ENCODE data around the gene ZSWIM4. TPM values are rescaled to one million over a fixed set of nuclear protein-coding genes. Genes with fewer than 3 reads are reported as not detected.
A peak's percentile ranks its signal among the peaks of the same experiment; 100 is the strongest.
"Not testable (repeated sequence)": the region's sequence is repeated elsewhere in the genome, so short reads cannot be mapped to it uniquely, and the experiment has no call there.

Gene ZSWIM4
- total RNA-seq = 1 to 10 TPM; 6.4 to 6.6 TPM
- 1 to 10 TPM in 1 of 2 donors, under 1 TPM in 1; 0.33 to 1.6 TPM for polyA plus RNA-seq

DNA sequence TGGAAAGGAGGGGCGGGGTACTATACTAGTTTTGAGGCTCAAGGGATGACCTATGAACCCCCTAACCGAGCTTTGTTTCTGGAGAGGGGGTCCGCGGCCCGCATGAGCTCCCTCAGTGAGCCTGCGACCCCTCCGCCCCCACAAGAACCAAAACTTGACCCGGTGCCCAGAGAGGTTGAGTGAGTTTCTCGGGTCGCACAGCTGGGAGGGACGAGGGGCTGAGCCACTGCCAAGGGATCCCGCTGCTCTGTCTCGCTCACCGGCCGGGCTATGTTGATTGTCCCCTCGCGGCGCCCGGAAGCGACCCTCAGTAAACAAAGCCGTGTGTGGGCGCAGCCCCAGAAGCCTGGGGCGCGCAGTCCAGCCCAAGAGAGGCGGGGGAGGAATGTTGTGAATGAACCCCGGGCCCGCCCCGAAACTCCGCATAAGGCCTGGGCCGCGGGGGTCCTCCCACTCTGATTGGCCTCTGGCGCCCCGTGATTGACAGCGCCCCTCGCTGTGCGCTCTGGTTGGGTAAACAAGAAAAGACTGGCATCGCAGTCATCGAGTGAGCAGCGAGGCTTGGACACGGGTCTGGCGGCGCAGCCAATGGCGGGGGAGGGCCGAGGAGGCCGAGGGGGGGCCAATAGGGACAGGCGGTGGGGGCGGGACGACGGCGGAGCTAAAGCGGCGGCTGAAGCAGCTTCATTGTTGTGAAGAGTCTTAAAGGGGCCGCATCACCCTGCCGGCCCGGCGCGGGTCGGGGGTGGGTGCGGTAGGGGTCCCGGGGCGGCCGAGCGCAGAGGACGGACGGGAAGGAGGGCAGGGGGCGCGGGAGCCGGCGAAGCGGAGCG is at the start of gene ZSWIM4:
TSS of gene ZSWIM4 (plus strand) at position 687 of the 833 bp plus-strand sequence. CDS start 206 bp downstream, outside the sequence.
- Mint-ChIP-seq H3K4me1 (peaks cover 21 to 39% (median 31%) of the 10 kb centered on the region in 4 donors), H3K9me3 (peaks cover 0 to 2% (median 0%) of the 10 kb centered on the region in 8 donors), H3K27ac (peak within 1 kb of the TSS; percentile 92 to 98 (median 95)), H3K36me3 (peaks cover 0 to 4% of the 10 kb centered on the region in 2 donors), H3K4me3 (peak within 1 kb of the TSS; percentile 91 to 97 (median 96)), H3K27me3 (no peaks in the 10 kb centered on the region)
- peaks cover 23% of the 10 kb centered on the region for H3K4me1 ChIP-seq (ENCODE audit: insufficient read depth, low read length)
- peak within 1 kb of the TSS; percentile 53 for H3K27ac ChIP-seq (ENCODE audit: low read depth, low read length)
- H3K4me3 ChIP-seq (ENCODE audit: low read length in 2 of 2) = peak within 1 kb of the TSS; percentile 61 to 66
- intact Hi-C loops (cut with micrococcal nuclease) = loop anchor here (1.0 to 2.0 kb wide), 6 partner anchors 8 to 52 kb away; partner anchors contain the start of gene C19orf53
- CTCF ChIA-PET (ENCODE audit: partially characterized antibody) = interaction anchor here (0.9 to 5.9 kb wide), 5 partner anchors 9 to 281 kb away, joined by 3 to 39 read pairs (median 3); partner anchors contain the start of gene C19orf53
- H3K9me3 ChIP-seq (ENCODE audit: control insufficient read depth in 1 of 2, low read length in 2 of 2) = no peaks in the 10 kb centered on the region
- POLR2A ChIA-PET (ENCODE audit: partially characterized antibody) = interaction anchor here (0.6 to 8.3 kb wide), 15 partner anchors 9 to 1624 kb away, joined by 3 to 119 read pairs (median 5); partner anchors contain the start of genes C19orf53, MRI1 and ZNF563
- H3K27me3 ChIP-seq (ENCODE audit: insufficient read depth, low read length) = no peaks in the 10 kb centered on the region
- no peaks in the 10 kb centered on the region for H3K36me3 ChIP-seq (ENCODE audit: insufficient read depth, low read length)
- DNase-seq = peak; percentile 81 to 85 (median 82)

DNA sequence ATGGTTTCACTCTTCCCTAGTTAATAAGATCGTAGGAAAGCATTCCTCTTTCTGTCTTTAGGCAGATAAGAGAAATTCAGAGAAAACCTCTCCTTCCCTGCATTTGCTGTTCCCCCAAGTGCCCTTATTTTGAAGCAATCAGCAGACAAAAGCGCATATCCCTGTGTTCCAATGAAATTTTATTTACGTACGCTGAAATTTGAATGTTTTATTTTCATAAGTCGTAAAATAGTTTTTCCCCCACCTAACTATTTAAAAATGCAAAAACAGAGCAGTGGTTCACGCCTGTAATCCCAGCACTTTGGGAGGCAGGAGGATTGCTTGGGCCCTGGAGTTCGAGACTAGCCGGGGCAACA is 48.2 kb upstream of the ZSWIM4 start:
- peak overlapping the region; percentile 88 to 92 (median 92) for H3K4me3 Mint-ChIP-seq

DNA sequence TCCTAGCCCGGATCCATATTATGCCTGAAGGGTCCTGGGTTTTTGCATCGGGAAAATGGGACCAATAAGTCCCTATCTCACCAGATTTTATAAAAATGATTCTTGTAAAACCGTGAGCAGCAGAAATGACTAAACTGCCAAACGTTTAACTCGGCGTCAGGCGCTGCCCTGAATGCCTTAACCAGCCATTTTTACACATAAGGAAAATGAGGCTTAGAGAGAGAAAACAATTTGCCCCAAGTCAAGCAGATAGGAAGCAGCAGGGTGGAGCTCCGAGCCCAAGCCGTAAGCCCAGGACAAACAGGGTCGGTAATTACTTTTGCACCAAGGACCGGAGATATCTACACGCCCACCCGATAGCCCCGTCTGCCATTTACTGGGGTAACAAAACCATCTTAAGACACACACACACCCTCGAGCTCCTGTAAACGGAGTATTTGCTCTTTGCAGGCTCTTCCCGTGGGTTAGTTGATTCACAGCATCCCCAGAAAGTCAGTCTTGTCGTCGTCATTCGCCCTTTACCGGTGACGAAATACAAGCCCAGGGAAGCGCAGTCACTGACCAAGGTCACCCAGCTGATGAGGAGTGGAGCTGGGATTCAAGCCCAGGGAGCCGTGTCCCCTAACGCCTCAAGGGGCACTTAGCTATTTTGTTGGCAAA is 46.9 kb upstream of the ZSWIM4 start:
- Mint-ChIP-seq H3K4me3 (peak overlapping the region; percentile 88 to 92 (median 92)), H3K9me3 (no peaks in the 10 kb centered on the region), H3K36me3 (peaks cover 5 to 11% of the 10 kb centered on the region in 2 donors), H3K4me1 (peaks cover 15 to 44% (median 18%) of the 10 kb centered on the region in 4 donors), H3K27ac (peak overlapping the region; percentile 83 to 97 (median 96)), H3K27me3 (no peaks in the 10 kb centered on the region)
- POLR2A ChIA-PET (ENCODE audit: partially characterized antibody) = interaction anchor here (0.6 to 3.1 kb wide), 23 partner anchors 14 to 936 kb away, joined by 3 to 38 read pairs (median 5); partner anchors contain the start of genes ASF1B, C19orf53, MRI1 and RFX1
- CTCF ChIA-PET (ENCODE audit: partially characterized antibody) = interaction anchor here (1.1 to 1.5 kb wide), 5 partner anchors 17 to 470 kb away, joined by 3 to 5 read pairs (median 4); partner anchors contain the start of gene ASF1B
- Histone ChIP-seq H3K4me1 (ENCODE audit: insufficient read depth, low read length) (peaks cover 29% of the 10 kb centered on the region), H3K36me3 (ENCODE audit: insufficient read depth, low read length) (peaks cover 10% of the 10 kb centered on the region), H3K4me3 (ENCODE audit: low read length in 2 of 2) (peak overlapping the region; percentile 77 to 89), H3K27me3 (ENCODE audit: insufficient read depth, low read length) (no peaks in the 10 kb centered on the region), H3K9me3 (ENCODE audit: control insufficient read depth in 1 of 2, low read length in 2 of 2) (no peaks in the 10 kb centered on the region), H3K27ac (ENCODE audit: low read depth, low read length) (peak overlapping the region; percentile 87)
- intact Hi-C loops (cut with micrococcal nuclease) = no loop called here
- DNase-seq = no peak

More for the DNA sequence above, 48.2 kb upstream of the ZSWIM4 start:
- Histone ChIP-seq H3K27me3 (ENCODE audit: insufficient read depth, low read length) (no peaks in the 10 kb centered on the region), H3K9me3 (ENCODE audit: control insufficient read depth in 1 of 2, low read length in 2 of 2) (no peaks in the 10 kb centered on the region), H3K36me3 (ENCODE audit: insufficient read depth, low read length) (peaks cover 4% of the 10 kb centered on the region), H3K4me3 (ENCODE audit: low read length in 2 of 2) (peak overlapping the region; percentile 47 to 89), H3K27ac (ENCODE audit: low read depth, low read length) (peak overlapping the region; percentile 87), H3K4me1 (ENCODE audit: insufficient read depth, low read length) (peaks cover 29% of the 10 kb centered on the region)
- ChIA-PET CTCF (ENCODE audit: partially characterized antibody) (no interaction called here), POLR2A (ENCODE audit: partially characterized antibody) (interaction anchor here (0.7 to 3.1 kb wide), 19 partner anchors 9 to 772 kb away, joined by 3 to 38 read pairs (median 8); partner anchors contain the start of genes ASF1B, C19orf53, MRI1 and RFX1)
- Mint-ChIP-seq H3K4me1 (peaks cover 15 to 44% (median 18%) of the 10 kb centered on the region in 4 donors), H3K27me3 (no peaks in the 10 kb centered on the region), H3K36me3 (peaks cover 5 to 6% of the 10 kb centered on the region in 2 donors), H3K27ac (peak overlapping the region; percentile 83 to 97 (median 93)), H3K9me3 (no peaks in the 10 kb centered on the region)
- intact Hi-C loops (cut with micrococcal nuclease) = loop anchor here (1.0 kb wide), 2 partner anchors 16 to 48 kb away; partner anchors contain the start of gene ZSWIM4
- DNase-seq = no peak

DNA sequence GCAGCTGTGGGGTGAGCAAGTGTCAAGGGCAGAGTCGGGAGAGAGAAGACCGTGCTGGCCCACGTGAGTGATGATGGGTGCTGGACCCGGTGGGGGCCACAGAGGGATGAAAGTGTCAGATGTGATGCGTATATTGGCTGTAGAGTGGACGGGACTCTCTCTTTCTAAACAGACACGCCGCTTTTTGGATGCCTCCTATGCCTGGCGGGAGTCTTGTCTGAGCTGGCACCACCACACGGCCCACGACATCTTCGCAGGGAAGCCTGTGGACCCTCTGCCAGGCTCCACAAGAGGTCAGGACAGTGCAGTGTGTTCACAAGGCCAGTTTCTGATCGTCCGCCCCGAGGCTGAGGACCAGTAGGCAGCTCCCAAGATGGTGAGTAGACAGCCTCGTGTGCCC is 43.8 kb upstream of the ZSWIM4 start:
- Histone ChIP-seq H3K27me3 (ENCODE audit: insufficient read depth, low read length) (no peaks in the 10 kb centered on the region), H3K36me3 (ENCODE audit: insufficient read depth, low read length) (peaks cover 34% of the 10 kb centered on the region), H3K4me3 (ENCODE audit: low read length in 2 of 2) (no peak overlapping the region), H3K27ac (ENCODE audit: low read depth, low read length) (no peak overlapping the region), H3K4me1 (ENCODE audit: insufficient read depth, low read length) (peaks cover 29% of the 10 kb centered on the region), H3K9me3 (ENCODE audit: control insufficient read depth in 1 of 2, low read length in 2 of 2) (no peaks in the 10 kb centered on the region)
- POLR2A ChIA-PET (ENCODE audit: partially characterized antibody) = interaction anchor here (1.1 kb wide), 1 partner anchor 20 kb away, joined by 3 read pairs; no protein-coding TSS in a partner anchor
- DNase-seq = no peak
- Mint-ChIP-seq H3K27me3 (no peaks in the 10 kb centered on the region), H3K4me1 (peaks cover 15 to 44% (median 19%) of the 10 kb centered on the region in 4 donors), H3K9me3 (no peaks in the 10 kb centered on the region), H3K4me3 (no peak overlapping the region), H3K27ac (peak overlapping the region in 3 of 7 donors; percentile 22 to 36 (median 25)), H3K36me3 (peaks cover 19 to 29% of the 10 kb centered on the region in 2 donors)
- intact Hi-C loops (cut with micrococcal nuclease) = no loop called here
- CTCF ChIA-PET (ENCODE audit: partially characterized antibody) = no interaction called here

DNA sequence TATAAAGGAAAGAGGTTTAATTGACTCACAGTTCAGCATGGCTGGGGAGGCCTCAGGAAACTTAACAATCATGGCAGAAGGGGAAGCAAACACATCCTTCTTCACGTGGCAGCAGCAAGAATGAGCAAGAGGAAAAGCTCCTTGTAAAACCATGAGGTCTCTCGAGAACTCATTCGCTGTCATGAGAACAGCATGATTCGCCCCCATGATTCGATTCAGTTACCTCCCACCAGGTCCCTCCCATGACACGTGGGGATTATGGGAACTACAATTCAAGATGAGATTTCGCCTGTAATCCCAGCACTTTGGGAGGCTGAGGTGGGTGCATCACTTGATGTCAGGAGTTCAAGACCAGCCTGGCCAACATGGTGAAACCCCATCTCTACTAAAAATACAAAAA is 41.6 kb upstream of the ZSWIM4 start:
- H3K27ac ChIP-seq (ENCODE audit: low read depth, low read length); H3K27me3 Mint-ChIP-seq; H3K9me3 ChIP-seq (ENCODE audit: control insufficient read depth in 1 of 2, low read length in 2 of 2); intact Hi-C loops (cut with micrococcal nuclease); DNase-seq; H3K27ac Mint-ChIP-seq; H3K4me3 Mint-ChIP-seq; H3K9me3 Mint-ChIP-seq; CTCF ChIA-PET (ENCODE audit: partially characterized antibody); H3K4me3 ChIP-seq (ENCODE audit: low read length in 2 of 2); H3K27me3 ChIP-seq (ENCODE audit: insufficient read depth, low read length): not testable (repeated sequence)
- Histone ChIP-seq H3K36me3 (ENCODE audit: insufficient read depth, low read length) (peaks cover 52% of the 10 kb centered on the region), H3K4me1 (ENCODE audit: insufficient read depth, low read length) (peaks cover 19% of the 10 kb centered on the region)
- Mint-ChIP-seq H3K36me3 (peaks cover 31 to 48% of the 10 kb centered on the region in 2 donors), H3K4me1 (peaks cover 6 to 30% (median 11%) of the 10 kb centered on the region in 4 donors)
- POLR2A ChIA-PET (ENCODE audit: partially characterized antibody) = interaction anchor here (0.7 kb wide), 1 partner anchor 999 kb away, joined by 3 read pairs; no protein-coding TSS in a partner anchor

DNA sequence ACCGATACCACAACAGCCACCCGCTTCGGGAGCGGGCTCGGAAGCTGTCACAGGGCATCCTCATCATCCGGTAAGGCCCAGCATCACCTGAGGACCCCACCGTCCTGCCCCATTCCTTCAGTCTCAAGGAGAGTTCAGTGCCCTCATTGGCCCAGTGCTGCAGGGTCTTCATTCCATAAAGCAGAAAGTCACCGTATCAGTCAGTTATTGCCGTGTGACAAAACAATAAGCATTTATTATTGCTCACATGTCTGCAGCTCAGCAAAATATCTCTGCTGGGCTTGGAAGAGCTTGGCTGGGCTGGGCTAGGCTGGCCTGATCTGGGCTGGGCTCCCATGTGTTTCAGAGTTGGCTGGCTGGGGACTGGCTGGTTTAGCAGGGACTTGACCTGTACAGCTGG is 39.0 kb upstream of the ZSWIM4 start:
- Mint-ChIP-seq H3K9me3 (no peaks in the 10 kb centered on the region), H3K27me3 (no peaks in the 10 kb centered on the region), H3K4me1 (peaks cover 0 to 4% (median 2%) of the 10 kb centered on the region in 4 donors), H3K36me3 (peaks cover 31 to 58% of the 10 kb centered on the region in 2 donors), H3K27ac (peak overlapping the region in 1 of 7 donors; percentile 3), H3K4me3 (no peak overlapping the region)
- Histone ChIP-seq H3K4me1 (ENCODE audit: insufficient read depth, low read length) (no peaks in the 10 kb centered on the region), H3K9me3 (ENCODE audit: control insufficient read depth in 1 of 2, low read length in 2 of 2) (no peaks in the 10 kb centered on the region), H3K36me3 (ENCODE audit: insufficient read depth, low read length) (peaks cover 58% of the 10 kb centered on the region), H3K4me3 (ENCODE audit: low read length in 2 of 2) (no peak overlapping the region), H3K27me3 (ENCODE audit: insufficient read depth, low read length) (no peaks in the 10 kb centered on the region), H3K27ac (ENCODE audit: low read depth, low read length) (no peak overlapping the region)
- POLR2A ChIA-PET (ENCODE audit: partially characterized antibody) = no interaction called here
- no peak for DNase-seq
- intact Hi-C loops (cut with micrococcal nuclease) = no loop called here
- CTCF ChIA-PET (ENCODE audit: partially characterized antibody) = no interaction called here

Measured in CD4-positive, alpha-beta memory T cell (primary cell).